ENCODE results near the gene ATP8B4. TPM values are rescaled to one million over a fixed set of nuclear protein-coding genes. Genes with fewer than 3 reads are reported as not detected.

The ATP8B4 gene
- total and polyA plus RNA-seq, 8 donors = 2.1 to 8.1 (median 2.9) TPM

DNA sequence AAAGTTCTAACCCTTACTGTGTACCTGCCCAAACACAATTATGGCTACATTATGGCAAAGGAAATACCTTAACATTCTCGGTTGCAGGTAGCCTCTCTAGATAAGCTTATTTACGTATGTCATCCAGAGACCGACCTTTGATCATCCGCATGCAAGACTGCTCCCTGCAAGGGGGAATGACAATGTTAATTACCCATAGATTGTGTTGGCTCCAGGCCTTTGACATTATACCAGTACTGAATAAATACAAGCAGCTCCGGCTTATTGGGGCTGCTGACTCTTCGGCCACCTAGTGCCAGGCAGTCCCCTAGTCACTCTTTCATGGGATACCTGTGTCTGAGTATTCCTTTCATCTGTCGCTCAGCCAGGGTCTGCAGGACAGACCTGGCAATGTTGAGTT lies 274.6 kb downstream of the ATP8B4 start:
- intact Hi-C loops (cut with DNase I) = no loop called here
- Histone ChIP-seq H3K9me3 (peaks cover 0 to 1% of the 10 kb centered on the region in 2 donors), H3K4me3 (no peak overlapping the region), H3K36me3 (peaks cover 0 to 11% of the 10 kb centered on the region in 2 donors), H3K27ac (no peak overlapping the region), H3K4me1 (no peaks in the 10 kb centered on the region), H3K27me3 (no peaks in the 10 kb centered on the region)
- TF ChIP-seq, protein P1, sequence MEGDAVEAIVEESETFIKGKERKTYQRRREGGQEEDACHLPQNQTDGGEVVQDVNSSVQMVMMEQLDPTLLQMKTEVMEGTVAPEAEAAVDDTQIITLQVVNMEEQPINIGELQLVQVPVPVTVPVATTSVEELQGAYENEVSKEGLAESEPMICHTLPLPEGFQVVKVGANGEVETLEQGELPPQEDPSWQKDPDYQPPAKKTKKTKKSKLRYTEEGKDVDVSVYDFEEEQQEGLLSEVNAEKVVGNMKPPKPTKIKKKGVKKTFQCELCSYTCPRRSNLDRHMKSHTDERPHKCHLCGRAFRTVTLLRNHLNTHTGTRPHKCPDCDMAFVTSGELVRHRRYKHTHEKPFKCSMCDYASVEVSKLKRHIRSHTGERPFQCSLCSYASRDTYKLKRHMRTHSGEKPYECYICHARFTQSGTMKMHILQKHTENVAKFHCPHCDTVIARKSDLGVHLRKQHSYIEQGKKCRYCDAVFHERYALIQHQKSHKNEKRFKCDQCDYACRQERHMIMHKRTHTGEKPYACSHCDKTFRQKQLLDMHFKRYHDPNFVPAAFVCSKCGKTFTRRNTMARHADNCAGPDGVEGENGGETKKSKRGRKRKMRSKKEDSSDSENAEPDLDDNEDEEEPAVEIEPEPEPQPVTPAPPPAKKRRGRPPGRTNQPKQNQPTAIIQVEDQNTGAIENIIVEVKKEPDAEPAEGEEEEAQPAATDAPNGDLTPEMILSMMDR (IDR thresholded peaks at IDR 0.05) = no peak
- ATAC-seq (no peak), DNase-seq (peak in 1 of 4 donors; percentile 12)

GRCh38 chr15:49843725-49844124 lies 275.3 kb downstream of the ATP8B4 start:
- Histone ChIP-seq H3K4me3 (no peak overlapping the region), H3K27me3 (no peaks in the 10 kb centered on the region), H3K4me1 (no peaks in the 10 kb centered on the region), H3K27ac (no peak overlapping the region), H3K9me3 (peaks cover 0 to 6% of the 10 kb centered on the region in 2 donors), H3K36me3 (peaks cover 0 to 11% of the 10 kb centered on the region in 2 donors)
- TF ChIP-seq, protein P1 (IDR thresholded peaks at IDR 0.05) = no peak
- intact Hi-C loops (cut with DNase I) = no loop called here
- DNase-seq = no peak
- no peak for ATAC-seq

- no peak for ATAC-seq
- peaks cover 0 to 11% of the 10 kb centered on the region in 2 donors for H3K36me3 ChIP-seq
- peaks cover 0 to 15% of the 10 kb centered on the region in 2 donors for H3K9me3 ChIP-seq
- no peaks in the 10 kb centered on the region for H3K27me3 ChIP-seq
- DNase-seq = no peak
- H3K27ac ChIP-seq = no peak overlapping the region
- TF ChIP-seq, protein P1 (IDR thresholded peaks at IDR 0.05) = no peak
- intact Hi-C loops (cut with DNase I) = no loop called here
- no peak overlapping the region for H3K4me3 ChIP-seq
- H3K4me1 ChIP-seq = no peaks in the 10 kb centered on the region
These were observed 276.9 kb downstream of the ATP8B4 start for GRCh38 chr15:49842031-49842730.

GRCh38 chr15:49832511-49832910 lies 286.5 kb downstream of the ATP8B4 start:
- Histone ChIP-seq H3K36me3 (no peaks in the 10 kb centered on the region), H3K27ac (no peak overlapping the region), H3K27me3 (no peaks in the 10 kb centered on the region), H3K4me3 (no peak overlapping the region), H3K9me3 (peaks cover 0 to 4% of the 10 kb centered on the region in 2 donors), H3K4me1 (peaks cover 0 to 5% of the 10 kb centered on the region in 2 donors)
- DNase-seq (peak in 1 of 4 donors; percentile 19), ATAC-seq (peak; percentile 63)
- intact Hi-C loops (cut with DNase I) = no loop called here
- TF ChIP-seq, protein P1 (IDR thresholded peaks at IDR 0.05) = no peak

DNA sequence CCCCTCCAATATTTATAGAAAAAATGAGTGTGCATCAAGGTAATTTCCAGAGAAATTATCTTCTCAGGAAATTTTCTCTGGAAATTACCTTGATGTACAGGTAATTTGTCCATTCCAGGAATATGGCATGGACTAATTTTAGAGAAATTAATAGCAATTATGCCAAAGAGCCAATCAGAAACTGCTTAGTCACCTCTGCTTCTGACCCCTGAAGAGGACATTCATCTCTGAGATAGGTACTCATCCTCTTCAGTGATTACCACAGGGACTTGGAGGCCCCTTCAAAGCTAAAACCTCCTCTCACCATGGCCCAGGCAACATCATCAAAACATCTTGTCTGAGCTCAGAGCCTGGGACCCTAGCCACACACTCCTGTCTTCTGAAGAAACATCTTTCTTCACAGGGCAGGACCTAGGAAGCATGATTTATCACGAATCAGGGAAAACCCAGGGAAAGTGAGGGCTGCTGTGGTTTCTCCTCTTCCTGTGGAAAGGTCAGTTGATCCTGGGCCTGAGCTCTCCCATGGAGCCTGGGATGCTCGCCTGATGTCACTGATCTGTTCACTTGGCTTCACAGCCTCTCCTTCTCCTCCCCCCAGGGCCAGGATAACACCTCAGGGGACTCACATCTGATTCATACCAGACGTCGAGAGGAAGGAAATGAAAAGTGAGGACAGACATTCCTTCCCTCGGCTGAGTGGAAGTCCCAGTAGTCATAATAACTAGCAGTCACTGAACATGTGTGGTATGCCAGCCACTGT lies 287.6 kb downstream of the ATP8B4 start:
- H3K4me1 ChIP-seq = peaks cover 0 to 5% of the 10 kb centered on the region in 2 donors
- H3K4me3 ChIP-seq = no peak overlapping the region
- H3K9me3 ChIP-seq = peaks cover 0 to 3% of the 10 kb centered on the region in 2 donors
- DNase-seq = no peak
- ATAC-seq = peak; percentile 29
- TF ChIP-seq, protein P1 (IDR thresholded peaks at IDR 0.05) = no peak
- no peaks in the 10 kb centered on the region for H3K36me3 ChIP-seq
- intact Hi-C loops (cut with DNase I) = no loop called here
- no peak overlapping the region for H3K27ac ChIP-seq
- no peaks in the 10 kb centered on the region for H3K27me3 ChIP-seq

All from left lung (tissue), 10 donors.